PC-3 (cell line): ENCODE results near the gene UNC93A. TPM values are rescaled to one million over a fixed set of nuclear protein-coding genes. Genes with fewer than 3 reads are reported as not detected.

ENCODE experiments used
- ATAC-seq: fragments of 200-7000 bp; cut with Tn5 transposase; 2 replicates; pipeline ENCODE4 v1.9.1; 2020; ENCODE audit warnings: mild to moderate bottlenecking, moderate library complexity
- BruUV-seq: library from RNA; stranded (reverse); fragments of 400-500 nt; replicated peaks from 2 replicates; lab custom pipeline; 2021; lab: Mats Ljungman, UMichigan
- CTCF ChIA-PET: fragments of 300-600 bp; sonication (Branson Sonifier 250); formaldehyde crosslinking; loops from one replicate; lab custom pipeline; 2022; ENCODE audit warnings: antibody characterized with exemption; lab: Charles Lee
- POLR2A ChIA-PET: fragments of 300-600 bp; sonication (Branson Sonifier 250); formaldehyde crosslinking; loops from one replicate; lab custom pipeline; 2022; ENCODE audit warnings: antibody characterized with exemption; ENCODE audit not compliant: unreplicated experiment; lab: Charles Lee
- DNase-seq: peaks from one replicate; pipeline ENCODE4 v3.0.0-alpha.2; 2015
- H2AFZ ChIP-seq: fragments of 300-600 bp; sonication (generic); 2 replicates; pipeline ENCODE4 v1.6.0; 2016; ENCODE audit warnings: antibody characterized with exemption, low read length
- H3F3A ChIP-seq: fragments of 300-600 bp; sonication (generic); one replicate; pipeline ENCODE4 v1.6.0; 2017; ENCODE audit warnings: antibody characterized with exemption, low read length, control low read depth, mild to moderate bottlenecking; ENCODE audit not compliant: unreplicated experiment
- H3K27ac ChIP-seq: fragments of 300-600 bp; sonication (generic); 2 replicates; pipeline ENCODE4 v1.5.1; 2016; ENCODE audit warnings: mild to moderate bottlenecking, low read length
- H3K27me3 ChIP-seq: fragments of 300-600 bp; sonication (generic); 2 replicates; pipeline ENCODE4 v1.6.1; 2016; ENCODE audit warnings: low read length, mixed read lengths
- H3K36me3 ChIP-seq: fragments of 300-600 bp; sonication (generic); 2 replicates; pipeline ENCODE4 v1.6.1; 2016; ENCODE audit warnings: low read depth, mixed run types, low read length, mixed read lengths
- H3K4me1 ChIP-seq: fragments of 300-600 bp; sonication (generic); 2 replicates; pipeline ENCODE4 v1.5.1; 2016; ENCODE audit warnings: low read length; ENCODE audit not compliant: insufficient read depth
- H3K4me2 ChIP-seq: fragments of 300-600 bp; sonication (generic); 2 replicates; pipeline ENCODE4 v1.6.0; 2016; ENCODE audit warnings: low read length
- H3K4me3 ChIP-seq: fragments of 300-600 bp; sonication (generic); 2 replicates; pipeline ENCODE4 v1.5.1; 2016; ENCODE audit warnings: mild to moderate bottlenecking, low read length, mixed read lengths
- H3K79me2 ChIP-seq: fragments of 300-600 bp; sonication (generic); 2 replicates; pipeline ENCODE4 v1.6.1; 2017; ENCODE audit warnings: low read length, mixed read lengths
- H3K9ac ChIP-seq: fragments of 300-600 bp; sonication (generic); 2 replicates; pipeline ENCODE4 v1.6.0; 2016; ENCODE audit warnings: mild to moderate bottlenecking, low read length
- H3K9me2 ChIP-seq: fragments of 300-600 bp; sonication (generic); replicated peaks from 2 replicates; pipeline ENCODE4 v1.6.1; 2016; ENCODE audit warnings: mixed run types, low read length, mixed read lengths
- H3K9me3 ChIP-seq: fragments of 300-600 bp; sonication (generic); 2 replicates; pipeline ENCODE4 v1.6.1; 2016; ENCODE audit warnings: low read length, mixed read lengths
- H4K20me1 ChIP-seq: fragments of 300-600 bp; sonication (generic); 2 replicates; pipeline ENCODE4 v1.6.1; 2016; ENCODE audit warnings: low read length, mixed read lengths
- CTCF ChIP-seq: fragments of 300-600 bp; sonication (generic); conservative IDR thresholded peaks from 2 replicates; pipeline ENCODE4 v1.5.1; 2017; ENCODE audit warnings: antibody characterized with exemption, low read depth, mild to moderate bottlenecking, low read length
- EZH2 ChIP-seq: fragments of 300-600 bp; sonication (generic); IDR thresholded peaks from one replicate; pipeline ENCODE4 v1.6.1; 2017; ENCODE audit warnings: antibody characterized with exemption, mild to moderate bottlenecking, low read length; ENCODE audit not compliant: unreplicated experiment
- EZH2phosphoT487 ChIP-seq: fragments of 300-600 bp; sonication (generic); IDR thresholded peaks from 2 replicates; pipeline ENCODE4 v1.6.1; 2018; ENCODE audit warnings: mild to moderate bottlenecking, antibody characterized with exemption, low read length, borderline replicate concordance
- intact Hi-C: fragments of 100-400 bp; cut with micrococcal nuclease; formaldehyde crosslinking; loops from 2 replicates; pipeline ENCODE4 v1.9.0; 2023
- total RNA-seq: library from RNA; depleted of rRNA; stranded (reverse); fragments of >200 nt; gene quantifications from 2 replicates; pipeline ENCODE4 v1.2.3, GENCODE V29; 2014

UNC93A gene
- total RNA-seq, 1 experiment from 2014 or later: not detected

GRCh38 chr6:167324111-167324510 is 33.0 kb downstream of the UNC93A start:
- POLR2A ChIA-PET: no interaction called here
- Histone ChIP-seq H3K9me2 (no peaks in the 10 kb centered on the region), H4K20me1 (no peaks in the 10 kb centered on the region), H3K27ac (no peak overlapping the region), H3K9me3 (no peaks in the 10 kb centered on the region), H3K4me1 (peaks cover 5% of the 10 kb centered on the region; the same call in 1 of the 2 replicates), H2AFZ (no peak overlapping the region), H3K4me3 (no peak overlapping the region), H3K27me3 (peaks cover 10% of the 10 kb centered on the region; the same call in 1 of the 2 replicates), H3K36me3 (no peaks in the 10 kb centered on the region), H3K79me2 (no peaks in the 10 kb centered on the region), H3K4me2 (no peak overlapping the region), H3K9ac (no peak overlapping the region), H3F3A (no peaks in the 10 kb centered on the region)
- no peak for ATAC-seq
- CTCF ChIA-PET: no interaction called here
- no TSS peak for BruUV-seq
- intact Hi-C loops: no loop called here
- TF ChIP-seq EZH2: no peak
- TF ChIP-seq CTCF: no peak
- TF ChIP-seq EZH2phosphoT487: no peak
- DNase-seq: no peak

- DNase-seq: no peak
- Histone ChIP-seq H3K36me3 (no peaks in the 10 kb centered on the region), H3K4me3 (no peak overlapping the region), H2AFZ (no peak overlapping the region), H3F3A (no peaks in the 10 kb centered on the region), H3K4me1 (no peaks in the 10 kb centered on the region), H3K79me2 (no peaks in the 10 kb centered on the region), H3K9ac (no peak overlapping the region), H3K27ac (no peak overlapping the region), H3K9me3 (no peaks in the 10 kb centered on the region), H4K20me1 (no peaks in the 10 kb centered on the region), H3K9me2 (no peaks in the 10 kb centered on the region), H3K4me2 (no peak overlapping the region), H3K27me3 (peaks cover 15% of the 10 kb centered on the region; the same call in 1 of the 2 replicates)
- no peak for ATAC-seq
- ChIA-PET POLR2A (no interaction called here), CTCF (no interaction called here)
- no TSS peak for BruUV-seq
- no peak for TF ChIP-seq EZH2phosphoT487
- intact Hi-C loops: no loop called here
These were observed 34.7 kb downstream of the UNC93A start for GRCh38 chr6:167325766-167326165.

GRCh38 chr6:167327391-167327790 is 36.3 kb downstream of the UNC93A start:
- no TSS peak for BruUV-seq
- ATAC-seq: no peak

More at GRCh38 chr6:167327391-167327790, 36.3 kb downstream of the UNC93A start:
- H3K4me1 ChIP-seq: no peaks in the 10 kb centered on the region
- intact Hi-C loops: no loop called here
- H3K9ac ChIP-seq: no peak overlapping the region
- H3K4me2 ChIP-seq: no peak overlapping the region
- no peaks in the 10 kb centered on the region for H3K9me3 ChIP-seq
- no peaks in the 10 kb centered on the region for H3K79me2 ChIP-seq
- H3K27ac ChIP-seq: no peak overlapping the region
- no peaks in the 10 kb centered on the region for H3K9me2 ChIP-seq
- no peak overlapping the region for H2AFZ ChIP-seq
- no peaks in the 10 kb centered on the region for H3F3A ChIP-seq
- POLR2A ChIA-PET: no interaction called here
- DNase-seq: no peak
- no peak overlapping the region for H3K4me3 ChIP-seq
- no peak for TF ChIP-seq CTCF
- TF ChIP-seq EZH2phosphoT487: no peak
- no peak for TF ChIP-seq EZH2
- H4K20me1 ChIP-seq: no peaks in the 10 kb centered on the region
- no peaks in the 10 kb centered on the region for H3K36me3 ChIP-seq
- peaks cover 27% of the 10 kb centered on the region for H3K27me3 ChIP-seq
- CTCF ChIA-PET: no interaction called here
